HEK293 (cell line): ENCODE measurements around the gene MPV17L2.

Experiments used
- CTCF ChIA-PET: fragments of 350-600 bp; formaldehyde crosslinking; extraction: SDS; loops from one replicate; lab custom pipeline; 2021; ENCODE audit warnings: antibody characterized with exemption; lab: Yijun Ruan, JAX
- POLR2A ChIA-PET: fragments of 300-600 bp; formaldehyde crosslinking; extraction: SDS; loops from one replicate; lab custom pipeline; 2020; ENCODE audit warnings: antibody characterized with exemption, inconsistent platforms; lab: Yijun Ruan, JAX
- H3K27ac ChIP-seq: fragments of 200-500 bp; sonication (Bioruptor generic); 2 replicates; pipeline ENCODE4 v1.5.1; 2014; ENCODE audit warnings: low read depth, low read length, control low read depth, inconsistent platforms; ENCODE audit errors: extremely low read depth
- H3K36me3 ChIP-seq, 2 experiments: fragments of 200-500 bp in 1 of 2; sonication (Bioruptor generic) in 1 of 2; 1 replicate in 1 of 2; 2 replicates in 1 of 2; pipeline ENCODE4 v1.5.1; 2014 to 2017; ENCODE audit warnings: inconsistent platforms in 2 of 2, low read length in 2 of 2; ENCODE audit not compliant: control insufficient read depth in 2 of 2, insufficient read depth in 1 of 2
- H3K4me1 ChIP-seq: fragments of 200-500 bp; sonication (Bioruptor generic); 2 replicates; pipeline ENCODE4 v1.5.1; 2014; ENCODE audit warnings: mild to moderate bottlenecking, low read length, inconsistent platforms; ENCODE audit not compliant: control insufficient read depth, insufficient read depth
- H3K4me3 ChIP-seq: 2 replicates; pipeline ENCODE4 v1.5.1; 2011; ENCODE audit warnings: low read depth, mild to moderate bottlenecking, control low read depth, low read length, moderate library complexity
- H3K9me3 ChIP-seq: fragments of 200-500 bp; sonication (Bioruptor generic); 2 replicates; pipeline ENCODE4 v1.5.1; 2014; ENCODE audit warnings: low read depth, low read length, inconsistent platforms; ENCODE audit not compliant: control insufficient read depth, insufficient read depth
- GFI1B ChIP-seq: fragments of 450-650 bp; formaldehyde crosslinking; IDR thresholded peaks from 2 replicates; pipeline ENCODE4 v1.5.1; 2016; ENCODE audit warnings: missing biosample characterization, missing genetic modification characterization
- KLF10 ChIP-seq: fragments of 450-650 bp; IDR thresholded peaks from 2 replicates; pipeline ENCODE4 v1.5.1; 2018; ENCODE audit warnings: missing biosample characterization, mild to moderate bottlenecking, missing genetic modification characterization
- SETDB1 ChIP-seq: IDR thresholded peaks from one replicate; pipeline ENCODE4 v1.6.1; 2017; ENCODE audit warnings: mild to moderate bottlenecking, low read length, moderate library complexity, mixed read lengths; ENCODE audit not compliant: insufficient read length
- ZBTB17 ChIP-seq: fragments of 450-650 bp; formaldehyde crosslinking; IDR thresholded peaks from 2 replicates; pipeline ENCODE4 v1.5.1; 2016; ENCODE audit warnings: missing biosample characterization, missing genetic modification characterization
- ZEB2 ChIP-seq: fragments of 450-650 bp; formaldehyde crosslinking; IDR thresholded peaks from 2 replicates; pipeline ENCODE4 v1.5.1; 2016; ENCODE audit warnings: missing biosample characterization, missing genetic modification characterization
- ZNF132 ChIP-seq: fragments of 450-650 bp; formaldehyde crosslinking; IDR thresholded peaks from 2 replicates; pipeline ENCODE4 v1.5.1; 2017; ENCODE audit warnings: missing biosample characterization, missing genetic modification characterization, borderline replicate concordance
- ZNF157 ChIP-seq: fragments of 450-650 bp; formaldehyde crosslinking; IDR thresholded peaks from 2 replicates; pipeline ENCODE4 v1.5.1; 2016; ENCODE audit warnings: missing biosample characterization, missing genetic modification characterization
- ZNF211 ChIP-seq: fragments of 450-650 bp; formaldehyde crosslinking; IDR thresholded peaks from 2 replicates; pipeline ENCODE4 v1.5.1; 2016; ENCODE audit warnings: low read depth, missing biosample characterization, missing genetic modification characterization
- ZNF394 ChIP-seq: fragments of 450-650 bp; formaldehyde crosslinking; IDR thresholded peaks from 2 replicates; pipeline ENCODE4 v1.5.1; 2016; ENCODE audit warnings: missing biosample characterization, missing genetic modification characterization, mild to moderate bottlenecking, moderate library complexity, borderline replicate concordance
- ZNF416 ChIP-seq: fragments of 450-650 bp; formaldehyde crosslinking; IDR thresholded peaks from 2 replicates; pipeline ENCODE4 v1.5.1; 2016; ENCODE audit warnings: missing biosample characterization, missing genetic modification characterization
- ZNF423 ChIP-seq: fragments of 450-650 bp; formaldehyde crosslinking; IDR thresholded peaks from 2 replicates; pipeline ENCODE4 v1.5.1; 2016; ENCODE audit warnings: missing biosample characterization, missing genetic modification characterization
- ZNF529 ChIP-seq: fragments of 450-650 bp; formaldehyde crosslinking; IDR thresholded peaks from 2 replicates; pipeline ENCODE4 v1.5.1; 2017; ENCODE audit warnings: missing genetic modification characterization, missing biosample characterization; ENCODE audit not compliant: insufficient replicate concordance
- ZNF571 ChIP-seq: fragments of 450-650 bp; formaldehyde crosslinking; IDR thresholded peaks from 2 replicates; pipeline ENCODE4 v1.5.0; 2017; ENCODE audit warnings: missing biosample characterization, missing genetic modification characterization
- ZNF610 ChIP-seq: fragments of 450-650 bp; formaldehyde crosslinking; IDR thresholded peaks from 2 replicates; pipeline ENCODE4 v1.5.1; 2016; ENCODE audit warnings: missing biosample characterization, missing genetic modification characterization, borderline replicate concordance
- ZNF792 ChIP-seq: fragments of 450-650 bp; formaldehyde crosslinking; IDR thresholded peaks from 2 replicates; pipeline ENCODE4 v1.5.1; 2016; ENCODE audit warnings: missing biosample characterization, missing genetic modification characterization
- ZSCAN16 ChIP-seq: fragments of 450-650 bp; formaldehyde crosslinking; IDR thresholded peaks from 2 replicates; pipeline ENCODE4 v1.5.1; 2016; ENCODE audit warnings: missing biosample characterization, missing genetic modification characterization
- ZSCAN30 ChIP-seq: fragments of 450-650 bp; IDR thresholded peaks from 2 replicates; pipeline ENCODE4 v1.5.1; 2018; ENCODE audit warnings: missing biosample characterization, mild to moderate bottlenecking, missing genetic modification characterization, moderate library complexity
- TF ChIP-seq, protein P1 (sequence below): fragments of 450-650 bp; formaldehyde crosslinking; IDR thresholded peaks from 2 replicates; pipeline ENCODE4 v1.5.0; 2017; ENCODE audit warnings: missing biosample characterization, missing genetic modification characterization, borderline replicate concordance
- TF ChIP-seq, protein P2 (sequence below): fragments of 450-650 bp; formaldehyde crosslinking; IDR thresholded peaks from 2 replicates; pipeline ENCODE4 v1.5.1; 2017; ENCODE audit warnings: missing biosample characterization, missing genetic modification characterization
- TF ChIP-seq, protein P3 (sequence below): sonication (generic); formaldehyde crosslinking; IDR thresholded peaks from 2 replicates; pipeline ENCODE4 v1.8.1; 2022; ENCODE audit warnings: mild to moderate bottlenecking, moderate library complexity, missing genetic modification reagents
- TF ChIP-seq, protein P4 (sequence below): fragments of 450-650 bp; formaldehyde crosslinking; IDR thresholded peaks from 2 replicates; pipeline ENCODE4 v1.5.1; 2016; ENCODE audit warnings: missing biosample characterization, missing genetic modification characterization
- TF ChIP-seq, protein P5 (sequence below): fragments of 450-650 bp; formaldehyde crosslinking; IDR thresholded peaks from 2 replicates; pipeline ENCODE4 v1.5.1; 2016; ENCODE audit warnings: missing biosample characterization, missing genetic modification characterization
- TF ChIP-seq, protein P6 (sequence below): fragments of 450-650 bp; formaldehyde crosslinking; optimal IDR thresholded peaks from 2 replicates; pipeline ENCODE3; 2016; ENCODE audit warnings: missing biosample characterization, mild to moderate bottlenecking, missing genetic modification characterization

The MPV17L2 gene

GRCh38 chr19:18152442-18152816 is 40.6 kb upstream of the MPV17L2 start (continued):
- TF ChIP-seq, protein P1, sequence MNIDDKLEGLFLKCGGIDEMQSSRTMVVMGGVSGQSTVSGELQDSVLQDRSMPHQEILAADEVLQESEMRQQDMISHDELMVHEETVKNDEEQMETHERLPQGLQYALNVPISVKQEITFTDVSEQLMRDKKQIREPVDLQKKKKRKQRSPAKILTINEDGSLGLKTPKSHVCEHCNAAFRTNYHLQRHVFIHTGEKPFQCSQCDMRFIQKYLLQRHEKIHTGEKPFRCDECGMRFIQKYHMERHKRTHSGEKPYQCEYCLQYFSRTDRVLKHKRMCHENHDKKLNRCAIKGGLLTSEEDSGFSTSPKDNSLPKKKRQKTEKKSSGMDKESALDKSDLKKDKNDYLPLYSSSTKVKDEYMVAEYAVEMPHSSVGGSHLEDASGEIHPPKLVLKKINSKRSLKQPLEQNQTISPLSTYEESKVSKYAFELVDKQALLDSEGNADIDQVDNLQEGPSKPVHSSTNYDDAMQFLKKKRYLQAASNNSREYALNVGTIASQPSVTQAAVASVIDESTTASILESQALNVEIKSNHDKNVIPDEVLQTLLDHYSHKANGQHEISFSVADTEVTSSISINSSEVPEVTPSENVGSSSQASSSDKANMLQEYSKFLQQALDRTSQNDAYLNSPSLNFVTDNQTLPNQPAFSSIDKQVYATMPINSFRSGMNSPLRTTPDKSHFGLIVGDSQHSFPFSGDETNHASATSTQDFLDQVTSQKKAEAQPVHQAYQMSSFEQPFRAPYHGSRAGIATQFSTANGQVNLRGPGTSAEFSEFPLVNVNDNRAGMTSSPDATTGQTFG (tag by site-specific recombination): no peak
- TF ChIP-seq ZNF416 (tag by site-specific recombination) (no peak), ZNF423 (tag by site-specific recombination) (no peak), ZEB2 (tag by site-specific recombination) (peak; percentile 51), SETDB1 (no peak), ZNF132 (tag by site-specific recombination) (no peak), ZNF211 (tag by site-specific recombination) (no peak), ZNF394 (tag by site-specific recombination) (0 out of 2 replicates have a peak, but pooled peaks have one; percentile 49), KLF10 (no peak), ZNF157 (no peak), ZSCAN16 (tag by site-specific recombination) (no peak), GFI1B (tag by site-specific recombination) (no peak)
- TF ChIP-seq, protein P2, sequence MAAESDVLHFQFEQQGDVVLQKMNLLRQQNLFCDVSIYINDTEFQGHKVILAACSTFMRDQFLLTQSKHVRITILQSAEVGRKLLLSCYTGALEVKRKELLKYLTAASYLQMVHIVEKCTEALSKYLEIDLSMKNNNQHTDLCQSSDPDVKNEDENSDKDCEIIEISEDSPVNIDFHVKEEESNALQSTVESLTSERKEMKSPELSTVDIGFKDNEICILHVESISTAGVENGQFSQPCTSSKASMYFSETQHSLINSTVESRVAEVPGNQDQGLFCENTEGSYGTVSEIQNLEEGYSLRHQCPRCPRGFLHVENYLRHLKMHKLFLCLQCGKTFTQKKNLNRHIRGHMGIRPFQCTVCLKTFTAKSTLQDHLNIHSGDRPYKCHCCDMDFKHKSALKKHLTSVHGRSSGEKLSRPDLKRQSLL: no peak
- TF ChIP-seq, protein P3, sequence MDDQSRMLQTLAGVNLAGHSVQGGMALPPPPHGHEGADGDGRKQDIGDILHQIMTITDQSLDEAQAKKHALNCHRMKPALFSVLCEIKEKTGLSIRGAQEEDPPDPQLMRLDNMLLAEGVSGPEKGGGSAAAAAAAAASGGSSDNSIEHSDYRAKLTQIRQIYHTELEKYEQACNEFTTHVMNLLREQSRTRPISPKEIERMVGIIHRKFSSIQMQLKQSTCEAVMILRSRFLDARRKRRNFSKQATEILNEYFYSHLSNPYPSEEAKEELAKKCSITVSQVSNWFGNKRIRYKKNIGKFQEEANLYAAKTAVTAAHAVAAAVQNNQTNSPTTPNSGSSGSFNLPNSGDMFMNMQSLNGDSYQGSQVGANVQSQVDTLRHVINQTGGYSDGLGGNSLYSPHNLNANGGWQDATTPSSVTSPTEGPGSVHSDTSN (CRISPR knock-in tag): no peak
- TF ChIP-seq, protein P4, sequence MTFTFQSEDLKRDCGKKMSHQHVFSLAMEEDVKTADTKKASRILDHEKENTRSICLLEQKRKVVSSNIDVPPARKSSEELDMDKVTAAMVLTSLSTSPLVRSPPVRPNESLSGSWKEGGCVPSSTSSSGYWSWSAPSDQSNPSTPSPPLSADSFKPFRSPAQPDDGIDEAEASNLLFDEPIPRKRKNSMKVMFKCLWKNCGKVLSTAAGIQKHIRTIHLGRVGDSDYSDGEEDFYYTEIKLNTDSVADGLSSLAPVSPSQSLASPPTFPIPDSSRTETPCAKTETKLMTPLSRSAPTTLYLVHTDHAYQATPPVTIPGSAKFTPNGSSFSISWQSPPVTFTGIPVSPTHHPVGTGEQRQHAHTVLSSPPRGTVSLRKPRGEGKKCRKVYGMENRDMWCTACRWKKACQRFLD (tag by site-specific recombination): no peak

- ChIA-PET CTCF (interaction anchor here (0.6 to 2.9 kb wide), 9 partner anchors 8 to 170 kb away, joined by 3 to 24 read pairs (median 4); partner anchors contain the start of gene LSM4), POLR2A (interaction anchor here (0.6 to 1.8 kb wide), 4 partner anchors 15 to 129 kb away, joined by 3 to 7 read pairs (median 4); no protein-coding TSS in a partner anchor)
- H3K27ac ChIP-seq: peak within 1 kb of the TSS; percentile 74
- no peaks in the 10 kb centered on the region for H3K9me3 ChIP-seq
- H3K36me3 ChIP-seq: peaks cover 0 to 21% of the 10 kb centered on the region in 2 experiments; a peak in 1 of 3 replicates
- H3K4me3 ChIP-seq: peak within 1 kb of the TSS; percentile 86
- peaks cover 12% of the 10 kb centered on the region for H3K4me1 ChIP-seq
- TF ChIP-seq KLF10 (peak; percentile 38; the same call in 1 of the 2 replicates), ZNF529 (tag by site-specific recombination) (no peak), ZNF610 (tag by site-specific recombination) (0 out of 2 replicates have a peak, but pooled peaks have one; percentile 54), ZNF792 (tag by site-specific recombination) (no peak), ZSCAN30 (tag by site-specific recombination) (peak; percentile 89), ZNF571 (tag by site-specific recombination) (no peak), ZBTB17 (tag by site-specific recombination) (peak; percentile 56; the same call in 1 of the 2 replicates)
- TF ChIP-seq, protein P3 (CRISPR knock-in tag): peak; percentile 50; the same call in 1 of the 2 replicates
- TF ChIP-seq, protein P5, sequence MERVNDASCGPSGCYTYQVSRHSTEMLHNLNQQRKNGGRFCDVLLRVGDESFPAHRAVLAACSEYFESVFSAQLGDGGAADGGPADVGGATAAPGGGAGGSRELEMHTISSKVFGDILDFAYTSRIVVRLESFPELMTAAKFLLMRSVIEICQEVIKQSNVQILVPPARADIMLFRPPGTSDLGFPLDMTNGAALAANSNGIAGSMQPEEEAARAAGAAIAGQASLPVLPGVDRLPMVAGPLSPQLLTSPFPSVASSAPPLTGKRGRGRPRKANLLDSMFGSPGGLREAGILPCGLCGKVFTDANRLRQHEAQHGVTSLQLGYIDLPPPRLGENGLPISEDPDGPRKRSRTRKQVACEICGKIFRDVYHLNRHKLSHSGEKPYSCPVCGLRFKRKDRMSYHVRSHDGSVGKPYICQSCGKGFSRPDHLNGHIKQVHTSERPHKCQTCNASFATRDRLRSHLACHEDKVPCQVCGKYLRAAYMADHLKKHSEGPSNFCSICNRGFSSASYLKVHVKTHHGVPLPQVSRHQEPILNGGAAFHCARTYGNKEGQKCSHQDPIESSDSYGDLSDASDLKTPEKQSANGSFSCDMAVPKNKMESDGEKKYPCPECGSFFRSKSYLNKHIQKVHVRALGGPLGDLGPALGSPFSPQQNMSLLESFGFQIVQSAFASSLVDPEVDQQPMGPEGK (tag by site-specific recombination): peak; percentile 91; the same call in 1 of the 2 replicates
- TF ChIP-seq, protein P6, sequence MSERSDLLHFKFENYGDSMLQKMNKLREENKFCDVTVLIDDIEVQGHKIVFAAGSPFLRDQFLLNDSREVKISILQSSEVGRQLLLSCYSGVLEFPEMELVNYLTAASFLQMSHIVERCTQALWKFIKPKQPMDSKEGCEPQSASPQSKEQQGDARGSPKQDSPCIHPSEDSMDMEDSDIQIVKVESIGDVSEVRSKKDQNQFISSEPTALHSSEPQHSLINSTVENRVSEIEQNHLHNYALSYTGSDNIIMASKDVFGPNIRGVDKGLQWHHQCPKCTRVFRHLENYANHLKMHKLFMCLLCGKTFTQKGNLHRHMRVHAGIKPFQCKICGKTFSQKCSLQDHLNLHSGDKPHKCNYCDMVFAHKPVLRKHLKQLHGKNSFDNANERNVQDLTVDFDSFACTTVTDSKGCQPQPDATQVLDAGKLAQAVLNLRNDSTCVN (tag by site-specific recombination): no peak
Measured at GRCh38 chr19:18152817-18153555, 40.0 kb upstream of the MPV17L2 start, which contains the start of gene PIK3R2. Gene PIK3R2 (plus strand): TSS chr19:18153163. CDS start chr19:18155880, 2,717 bp downstream.
